ENCODE results near the gene XCR1. TPM values are rescaled to one million over a fixed set of nuclear protein-coding genes. Genes with fewer than 3 reads are reported as not detected.

Gene XCR1
- total and polyA plus RNA-seq, 7 donors = under 0.01 to 3.5 TPM; not detected in 5

DNA sequence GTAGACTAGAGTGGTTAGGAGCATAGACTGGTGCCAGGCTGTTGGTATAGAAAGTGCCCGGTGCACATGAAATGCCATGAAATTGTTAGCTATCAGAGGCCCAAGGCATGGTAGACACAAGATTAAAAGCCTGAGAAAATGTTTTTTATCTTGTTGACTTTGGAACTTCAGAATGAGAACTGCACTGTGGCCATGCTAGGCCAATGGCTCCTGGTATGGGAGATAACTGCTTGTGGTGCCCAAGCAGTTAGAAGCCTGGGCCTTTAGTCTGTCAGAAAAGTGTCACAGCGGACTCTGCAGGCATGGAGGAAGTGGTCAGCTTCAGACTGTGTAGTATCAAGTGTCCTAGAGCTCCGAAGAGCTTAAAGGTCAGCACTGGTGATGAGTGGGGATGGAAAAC is 43.5 kb downstream of the XCR1 start:
- no peaks in the 10 kb centered on the region for H3K9me3 ChIP-seq
- no peaks in the 10 kb centered on the region for H3K27me3 ChIP-seq
- 91% methylated on average over 3 of the region's 3 CpGs for WGBS, 2 donors
- H3K4me3 ChIP-seq = no peak overlapping the region
- peaks cover 16 to 60% (median 32%) of the 10 kb centered on the region in 4 donors for H3K36me3 ChIP-seq
- H3K27ac ChIP-seq = peak overlapping the region in 3 of 4 donors; percentile 93 to 98 (median 97)
- intact Hi-C loops (cut with DNase I) = no loop called here
- DNase-seq = no peak
- no peak for TF ChIP-seq POLR2A (IDR thresholded peaks at IDR 0.05)
- TF ChIP-seq EP300 (IDR thresholded peaks at IDR 0.05) = no peak
- TF ChIP-seq, protein P1, sequence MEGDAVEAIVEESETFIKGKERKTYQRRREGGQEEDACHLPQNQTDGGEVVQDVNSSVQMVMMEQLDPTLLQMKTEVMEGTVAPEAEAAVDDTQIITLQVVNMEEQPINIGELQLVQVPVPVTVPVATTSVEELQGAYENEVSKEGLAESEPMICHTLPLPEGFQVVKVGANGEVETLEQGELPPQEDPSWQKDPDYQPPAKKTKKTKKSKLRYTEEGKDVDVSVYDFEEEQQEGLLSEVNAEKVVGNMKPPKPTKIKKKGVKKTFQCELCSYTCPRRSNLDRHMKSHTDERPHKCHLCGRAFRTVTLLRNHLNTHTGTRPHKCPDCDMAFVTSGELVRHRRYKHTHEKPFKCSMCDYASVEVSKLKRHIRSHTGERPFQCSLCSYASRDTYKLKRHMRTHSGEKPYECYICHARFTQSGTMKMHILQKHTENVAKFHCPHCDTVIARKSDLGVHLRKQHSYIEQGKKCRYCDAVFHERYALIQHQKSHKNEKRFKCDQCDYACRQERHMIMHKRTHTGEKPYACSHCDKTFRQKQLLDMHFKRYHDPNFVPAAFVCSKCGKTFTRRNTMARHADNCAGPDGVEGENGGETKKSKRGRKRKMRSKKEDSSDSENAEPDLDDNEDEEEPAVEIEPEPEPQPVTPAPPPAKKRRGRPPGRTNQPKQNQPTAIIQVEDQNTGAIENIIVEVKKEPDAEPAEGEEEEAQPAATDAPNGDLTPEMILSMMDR (IDR thresholded peaks at IDR 0.05) = no peak
- TF ChIP-seq POLR2AphosphoS5 (IDR thresholded peaks at IDR 0.05) = no peak
- H3K4me1 ChIP-seq = peaks cover 0 to 64% (median 58%) of the 10 kb centered on the region in 4 donors

DNA sequence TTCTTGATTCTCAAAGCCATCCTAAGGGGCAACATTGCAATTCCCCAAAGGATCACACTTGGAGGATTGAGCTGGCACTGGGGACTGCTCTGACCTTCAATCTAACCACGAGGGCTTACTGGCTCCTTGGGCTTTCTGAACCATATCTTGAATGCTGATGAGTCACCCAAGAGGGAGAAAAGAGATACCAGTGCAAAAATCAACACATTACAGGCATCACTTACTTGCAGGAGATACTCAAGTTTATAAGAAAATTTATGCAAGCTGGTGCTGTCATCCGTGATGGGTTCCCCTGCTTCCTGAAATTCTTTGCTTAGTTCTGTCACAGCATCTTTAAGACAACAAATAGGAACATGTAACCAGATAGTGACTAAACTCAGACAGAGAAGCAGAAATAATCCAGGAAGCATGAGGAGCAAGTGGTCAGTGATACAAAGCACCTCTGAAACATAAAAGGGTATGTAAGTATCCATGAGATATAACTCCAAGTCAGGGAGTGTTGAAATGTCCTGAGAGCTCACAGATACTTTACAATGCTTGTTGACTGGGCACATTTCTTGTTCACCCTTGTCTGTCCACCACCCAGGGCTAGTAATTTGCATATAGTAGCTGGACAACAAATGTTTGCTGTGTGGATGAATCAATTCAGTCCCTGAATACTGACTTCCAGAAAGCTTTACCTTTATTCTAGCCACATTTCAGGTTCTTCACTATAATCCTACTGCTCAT is 45.8 kb downstream of the XCR1 start:
- H3K4me1 ChIP-seq = peaks cover 0 to 49% (median 36%) of the 10 kb centered on the region in 4 donors
- no peak overlapping the region for H3K4me3 ChIP-seq
- WGBS, 2 donors = 70 to 73% methylated on average over 2 of the region's 2 CpGs
- TF ChIP-seq POLR2AphosphoS5 (IDR thresholded peaks at IDR 0.05) (no peak), POLR2A (IDR thresholded peaks at IDR 0.05) (no peak), EP300 (IDR thresholded peaks at IDR 0.05) (no peak)
- TF ChIP-seq, protein P1 (IDR thresholded peaks at IDR 0.05) = no peak
- H3K27me3 ChIP-seq = no peaks in the 10 kb centered on the region
- no peaks in the 10 kb centered on the region for H3K9me3 ChIP-seq
- peaks cover 16 to 79% (median 43%) of the 10 kb centered on the region in 4 donors for H3K36me3 ChIP-seq
- DNase-seq = no peak
- intact Hi-C loops (cut with DNase I) = no loop called here
- peak overlapping the region in 3 of 4 donors; percentile 93 to 98 (median 97) for H3K27ac ChIP-seq

DNA sequence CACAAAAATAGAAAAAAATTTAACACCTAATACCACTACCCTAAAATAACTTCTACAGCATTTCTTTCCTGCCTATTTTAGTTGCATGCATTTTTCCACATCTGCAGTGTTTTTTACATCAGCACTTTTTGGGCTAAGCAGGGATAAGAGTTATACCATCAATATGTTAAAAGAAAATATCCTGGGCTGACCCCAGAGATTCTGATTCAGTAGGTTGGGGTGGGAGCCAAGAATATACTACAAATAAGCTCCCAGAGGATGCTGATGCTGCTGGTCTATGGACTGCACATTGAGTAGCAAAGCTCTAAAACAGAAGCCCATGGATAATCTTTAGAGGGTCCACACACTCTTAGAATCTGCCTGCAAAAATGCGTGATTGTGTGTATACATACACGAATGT is 46.5 kb downstream of the XCR1 start:
- Histone ChIP-seq H3K27me3 (no peaks in the 10 kb centered on the region), H3K4me3 (no peak overlapping the region), H3K9me3 (no peaks in the 10 kb centered on the region), H3K4me1 (peaks cover 0 to 42% (median 29%) of the 10 kb centered on the region in 4 donors), H3K27ac (peak overlapping the region in 2 of 4 donors; percentile 97 to 98), H3K36me3 (peaks cover 16 to 86% (median 44%) of the 10 kb centered on the region in 4 donors)
- no peak for TF ChIP-seq EP300 (IDR thresholded peaks at IDR 0.05)
- TF ChIP-seq POLR2A (IDR thresholded peaks at IDR 0.05) = no peak
- TF ChIP-seq, protein P1 (IDR thresholded peaks at IDR 0.05) = no peak
- TF ChIP-seq POLR2AphosphoS5 (IDR thresholded peaks at IDR 0.05) = no peak
- DNase-seq = no peak
- intact Hi-C loops (cut with DNase I) = no loop called here
- 98 to 99% methylated on average over 2 of the region's 2 CpGs for WGBS, 2 donors

DNA sequence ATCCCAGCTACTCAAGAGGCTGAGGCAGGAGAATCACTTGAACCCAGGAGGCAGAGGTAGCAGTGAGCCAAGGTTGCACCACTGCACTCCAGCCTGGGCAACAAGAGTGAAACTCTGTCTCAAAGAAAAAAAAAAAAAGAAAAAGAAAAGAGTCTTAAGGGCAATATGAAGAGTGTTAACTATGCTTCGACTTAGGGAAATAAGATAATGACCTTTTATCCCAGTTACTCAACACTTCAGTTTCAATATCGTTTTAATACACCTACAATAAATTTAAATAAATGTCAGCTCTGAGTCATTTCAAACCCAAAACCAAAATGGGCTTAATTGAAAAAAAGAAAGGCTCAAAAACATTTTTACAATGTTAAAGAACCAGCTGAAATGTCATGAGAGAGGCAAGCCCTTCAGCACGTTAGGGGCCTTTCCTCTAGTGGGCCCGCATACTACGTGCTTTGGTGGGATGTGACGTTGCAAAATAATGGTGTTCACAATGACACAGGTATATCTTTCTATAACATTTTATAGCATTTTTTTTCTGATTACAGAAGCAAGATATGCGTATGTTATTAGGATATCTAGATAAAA is 47.0 kb downstream of the XCR1 start:
- intact Hi-C loops (cut with DNase I) = no loop called here
- TF ChIP-seq, protein P1 (IDR thresholded peaks at IDR 0.05) = no peak
- TF ChIP-seq EP300 (IDR thresholded peaks at IDR 0.05) (no peak), POLR2A (IDR thresholded peaks at IDR 0.05) (no peak), POLR2AphosphoS5 (IDR thresholded peaks at IDR 0.05) (no peak)
- H3K9me3 ChIP-seq = no peaks in the 10 kb centered on the region
- H3K4me3 ChIP-seq = no peak overlapping the region
- no peak for DNase-seq
- H3K27ac ChIP-seq = no peak overlapping the region
- H3K36me3 ChIP-seq = peaks cover 16 to 91% (median 47%) of the 10 kb centered on the region in 4 donors
- no peaks in the 10 kb centered on the region for H3K27me3 ChIP-seq
- H3K4me1 ChIP-seq = peaks cover 0 to 40% (median 24%) of the 10 kb centered on the region in 4 donors
- WGBS, 2 donors = 66 to 76% methylated on average over 7 of the region's 7 CpGs

All from sigmoid colon (tissue), 7 donors.